Sigmoid colon (tissue), 4 donors: ENCODE measurements around the gene CEP170.
"Not testable (repeated sequence)": the region's sequence is repeated elsewhere in the genome, so short reads cannot be mapped to it uniquely, and the experiment has no call there.

Source experiments
- CTCF ChIP-seq, 4 experiments: fragments of 450-650 bp in 3 of 4; fragments of 200-600 bp in 1 of 4; IDR thresholded peaks; one replicate each; pipeline ENCODE4 v1.5.1; 2016 to 2019; ENCODE audit warnings: antibody characterized with exemption in 4 of 4, mild to moderate bottlenecking in 3 of 4, moderate library complexity in 2 of 4
- EP300 ChIP-seq, 4 donors: sonication (generic); formaldehyde crosslinking; IDR thresholded peaks; one replicate each; pipeline ENCODE4 v1.6.1; 2017; ENCODE audit warnings: antibody characterized with exemption in 4 of 4
- POLR2A ChIP-seq, 2 donors: fragments of 450-650 bp; IDR thresholded peaks; one replicate each; pipeline ENCODE4 v1.6.1; 2016; ENCODE audit warnings: antibody characterized with exemption in 2 of 2, mild to moderate bottlenecking in 2 of 2, moderate library complexity in 2 of 2

DNA sequence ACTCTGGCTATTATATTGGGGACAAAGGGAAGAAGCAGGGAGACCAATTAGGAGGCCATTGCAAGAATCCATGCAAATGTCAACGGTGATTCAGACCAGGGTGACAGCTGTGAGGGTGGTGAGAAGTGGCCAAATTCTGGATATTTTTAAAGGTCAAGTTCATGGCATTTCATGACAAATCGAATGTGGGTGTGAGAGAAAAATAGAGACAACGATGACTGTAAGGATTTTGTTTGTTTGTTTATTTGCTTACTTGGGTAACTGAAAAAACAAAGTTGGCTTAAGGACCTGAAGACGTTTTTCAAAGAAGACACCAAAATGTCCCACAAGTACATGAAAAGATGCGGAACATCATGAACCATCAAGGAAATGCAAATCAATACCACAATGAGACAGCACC lies 150.6 kb downstream of the CEP170 start:
- TF ChIP-seq POLR2A, CTCF, EP300 (IDR thresholded peaks at IDR 0.05): not testable (repeated sequence)
